NCI-H1092 (cell line): ENCODE measurements around the gene KRT86.
"Not testable (repeated sequence)": the region's sequence is repeated elsewhere in the genome, so short reads cannot be mapped to it uniquely, and the experiment has no call there.

Experiments
- DNase-seq: peaks from one replicate; lab custom pipeline; 2025; lab: John Stamatoyannopoulos, UW

KRT86 gene

GRCh38 chr12:52238916-52239646, 35.4 kb upstream of the KRT86 start:
- no peak for DNase-seq

- DNase-seq: no peak
These were observed 34.7 kb upstream of the KRT86 start for GRCh38 chr12:52239767-52240166.

GRCh38 chr12:52240247-52240646, 34.2 kb upstream of the KRT86 start:
- not testable (repeated sequence) for DNase-seq

- DNase-seq: no peak
These were observed 33.1 kb upstream of the KRT86 start for GRCh38 chr12:52241205-52241842.

- DNase-seq: no peak
These were observed 31.8 kb upstream of the KRT86 start for GRCh38 chr12:52242442-52243258.

GRCh38 chr12:52243259-52243855, 31.1 kb upstream of the KRT86 start:
- no peak for DNase-seq

GRCh38 chr12:52243856-52244614, 30.4 kb upstream of the KRT86 start:
- DNase-seq: peak; percentile 22

GRCh38 chr12:52244615-52244994, 29.8 kb upstream of the KRT86 start:
- DNase-seq: no peak

GRCh38 chr12:52245259-52245961, 29.0 kb upstream of the KRT86 start:
- no peak for DNase-seq

- no peak for DNase-seq
These were observed 28.4 kb upstream of the KRT86 start for GRCh38 chr12:52245962-52246569.

GRCh38 chr12:52246720-52247621, 27.5 kb upstream of the KRT86 start:
- DNase-seq: no peak

- DNase-seq: no peak
These were observed 26.6 kb upstream of the KRT86 start for GRCh38 chr12:52247622-52248540.

GRCh38 chr12:52248541-52249461, 25.6 kb upstream of the KRT86 start:
- no peak for DNase-seq

- no peak for DNase-seq
These were observed 24.9 kb upstream of the KRT86 start for GRCh38 chr12:52249511-52250047.

- no peak for DNase-seq
These were observed 24.1 kb upstream of the KRT86 start for GRCh38 chr12:52250048-52250990.
